Testis (tissue), 3 donors: ENCODE results near the gene OR6C65. TPM values are rescaled to one million over a fixed set of nuclear protein-coding genes. Genes with fewer than 3 reads are reported as not detected.
"Not testable (repeated sequence)": the region's sequence is repeated elsewhere in the genome, so short reads cannot be mapped to it uniquely, and the experiment has no call there.

Source experiments
- DNase-seq: peaks from one replicate; pipeline ENCODE4 v3.0.0-alpha.2; 2019
- H3K27ac ChIP-seq, 2 donors: fragments of 200-600 bp; sonication (generic); one replicate each; pipeline ENCODE4 v1.5.1; 2019
- H3K27me3 ChIP-seq: fragments of 200-600 bp; sonication (generic); one replicate; pipeline ENCODE4 v1.5.1; 2019
- H3K36me3 ChIP-seq: fragments of 200-600 bp; sonication (generic); one replicate; pipeline ENCODE4 v1.5.1; 2017; ENCODE audit warnings: low read depth; ENCODE audit errors: missing control alignments
- H3K4me1 ChIP-seq: fragments of 200-600 bp; sonication (generic); one replicate; pipeline ENCODE4 v1.5.1; 2019
- H3K4me3 ChIP-seq, 2 donors: fragments of 200-600 bp; sonication (generic); one replicate each; pipeline ENCODE4 v1.5.1; 2017 to 2019
- H3K9me3 ChIP-seq: fragments of 200-600 bp; sonication (generic); one replicate; pipeline ENCODE4 v1.5.1; 2017
- POLR2A ChIP-seq: fragments of 450-650 bp; IDR thresholded peaks from one replicate; pipeline ENCODE4 v1.6.1; 2017; ENCODE audit warnings: antibody characterized with exemption, mild to moderate bottlenecking, moderate library complexity
- WGBS, 2 donors: methylation state at CpG; one replicate each; pipeline ENCODE4 v1.1.5; 2018; 5-methylcytosine and 5-hydroxymethylcytosine counted together
- intact Hi-C: fragments of 100-400 bp; cut with DNase I; formaldehyde crosslinking; loops from one replicate; pipeline ENCODE4 v1.15.1; 2023; ENCODE audit warnings: low total_unique reads
- polyA plus RNA-seq: library from polyadenylated mRNA; stranded (reverse); fragments of 350-450 nt; fragmentation: Illumina TruSeq; extraction: RNeasy Lipid Tissue Mini Kit (QIAGEN cat#74804); gene quantifications from one replicate; pipeline ENCODE4 v1.2.3, GENCODE V29; 2014; ENCODE audit warnings: low read depth, low replicate concordance; ENCODE audit not compliant: insufficient read depth
- total RNA-seq, 2 donors: library from RNA; depleted of rRNA; stranded (reverse); fragments of >200 nt; gene quantifications; one replicate each; pipeline ENCODE4 v1.2.3, GENCODE V29; 2016
- TF ChIP-seq, protein P1 (sequence below), 3 experiments: fragments of 450-650 bp in 2 of 3; fragments of 200-600 bp in 1 of 3; sonication (generic) in 1 of 3; IDR thresholded peaks; one replicate each; pipeline ENCODE4 v1.5.1; 2016 to 2019; ENCODE audit warnings: antibody characterized with exemption in 3 of 3, mild to moderate bottlenecking in 2 of 3, moderate library complexity in 1 of 3

The OR6C65 gene
- total and polyA plus RNA-seq, 3 donors from 2014 or later: not detected

GRCh38 chr12:55385891-55386290, 14.4 kb upstream of the OR6C65 start:
- no peaks in the 10 kb centered on the region for H3K4me1 ChIP-seq
- no peaks in the 10 kb centered on the region for H3K36me3 ChIP-seq
- no peaks in the 10 kb centered on the region for H3K9me3 ChIP-seq
- no peak overlapping the region for H3K27ac ChIP-seq
- intact Hi-C loops: no loop called here
- DNase-seq: no peak
- H3K4me3 ChIP-seq: no peak overlapping the region
- H3K27me3 ChIP-seq: no peaks in the 10 kb centered on the region
- no peak for TF ChIP-seq POLR2A
- TF ChIP-seq, protein P1, sequence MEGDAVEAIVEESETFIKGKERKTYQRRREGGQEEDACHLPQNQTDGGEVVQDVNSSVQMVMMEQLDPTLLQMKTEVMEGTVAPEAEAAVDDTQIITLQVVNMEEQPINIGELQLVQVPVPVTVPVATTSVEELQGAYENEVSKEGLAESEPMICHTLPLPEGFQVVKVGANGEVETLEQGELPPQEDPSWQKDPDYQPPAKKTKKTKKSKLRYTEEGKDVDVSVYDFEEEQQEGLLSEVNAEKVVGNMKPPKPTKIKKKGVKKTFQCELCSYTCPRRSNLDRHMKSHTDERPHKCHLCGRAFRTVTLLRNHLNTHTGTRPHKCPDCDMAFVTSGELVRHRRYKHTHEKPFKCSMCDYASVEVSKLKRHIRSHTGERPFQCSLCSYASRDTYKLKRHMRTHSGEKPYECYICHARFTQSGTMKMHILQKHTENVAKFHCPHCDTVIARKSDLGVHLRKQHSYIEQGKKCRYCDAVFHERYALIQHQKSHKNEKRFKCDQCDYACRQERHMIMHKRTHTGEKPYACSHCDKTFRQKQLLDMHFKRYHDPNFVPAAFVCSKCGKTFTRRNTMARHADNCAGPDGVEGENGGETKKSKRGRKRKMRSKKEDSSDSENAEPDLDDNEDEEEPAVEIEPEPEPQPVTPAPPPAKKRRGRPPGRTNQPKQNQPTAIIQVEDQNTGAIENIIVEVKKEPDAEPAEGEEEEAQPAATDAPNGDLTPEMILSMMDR (IDR thresholded peaks at IDR 0.05): no peak

DNA sequence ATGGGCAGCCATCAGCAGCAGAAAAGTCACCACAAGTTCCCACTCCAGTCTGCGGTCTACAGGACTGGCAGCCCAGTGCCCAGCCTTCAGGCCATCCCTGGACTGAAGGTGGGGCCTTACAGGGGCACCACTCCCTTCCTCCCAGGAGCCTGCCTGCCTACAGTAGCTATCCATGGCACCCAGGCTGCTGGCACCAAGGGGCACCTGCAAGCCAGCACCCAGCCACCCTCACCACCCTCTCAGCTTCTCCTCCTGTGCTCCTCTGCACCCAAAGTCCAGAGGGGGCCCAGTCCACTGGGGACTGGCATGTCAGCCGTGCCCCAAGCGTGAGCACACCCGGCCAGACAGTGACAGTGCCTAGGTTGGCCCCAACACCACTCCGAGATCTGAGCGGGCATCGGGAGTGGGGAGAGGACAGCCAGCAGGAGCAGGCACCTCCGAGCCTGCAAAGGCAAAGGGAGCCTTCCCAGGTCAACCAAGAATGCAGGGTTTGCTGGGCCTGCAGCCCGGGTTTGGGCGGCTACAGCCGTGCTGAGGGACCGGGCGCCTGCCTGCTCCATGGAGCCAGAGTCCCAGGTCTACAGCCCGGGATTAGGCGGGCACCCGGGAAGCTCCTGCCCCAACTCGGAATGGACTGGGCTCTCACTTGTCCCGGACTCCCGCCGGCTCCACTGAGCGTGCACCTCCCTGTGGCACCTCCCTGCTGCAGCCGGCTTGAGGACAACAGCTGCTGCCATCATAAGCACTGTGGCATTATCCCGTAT, 8.1 kb upstream of the OR6C65 start:
- no peaks in the 10 kb centered on the region for H3K27me3 ChIP-seq
- intact Hi-C loops: no loop called here
- no peaks in the 10 kb centered on the region for H3K36me3 ChIP-seq
- WGBS, 2 donors: 66 to 81% methylated on average over 9 to 23 of the region's 23 CpGs
- no peak for TF ChIP-seq POLR2A
- TF ChIP-seq, protein P1 (IDR thresholded peaks at IDR 0.05): no peak
- H3K9me3 ChIP-seq: no peaks in the 10 kb centered on the region
- no peak overlapping the region for H3K4me3 ChIP-seq
- H3K4me1 ChIP-seq: no peaks in the 10 kb centered on the region
- H3K27ac ChIP-seq: no peak overlapping the region
- no peak for DNase-seq

DNA sequence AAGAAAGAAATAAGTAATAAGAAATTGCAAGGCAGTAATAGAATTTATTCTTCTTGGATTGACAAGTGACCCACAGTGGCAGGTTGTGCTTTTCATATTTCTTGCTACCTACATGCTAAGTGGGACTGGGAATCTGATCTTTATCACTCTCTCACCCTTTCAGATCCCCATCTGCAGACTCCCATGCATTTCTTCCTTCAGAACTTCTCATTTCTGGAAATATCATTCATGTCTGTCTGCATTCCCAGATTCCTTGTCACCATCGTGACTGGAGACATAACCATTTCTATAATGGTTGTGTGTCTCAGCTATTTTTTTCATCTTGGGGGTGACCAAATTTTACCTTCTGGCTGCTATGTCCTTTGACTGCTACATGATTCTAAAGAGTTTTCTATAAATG, 4.0 kb upstream of the OR6C65 start:
- intact Hi-C loops: no loop called here
- no peaks in the 10 kb centered on the region for H3K36me3 ChIP-seq
- WGBS, 2 donors: 83 to 100% methylated on average over 1 of the region's 1 CpG

GRCh38 chr12:55407866-55408265, 7.5 kb downstream of the OR6C65 start:
- no peaks in the 10 kb centered on the region for H3K27me3 ChIP-seq
- H3K27ac ChIP-seq: no peak overlapping the region
- no peaks in the 10 kb centered on the region for H3K36me3 ChIP-seq
- 90 to 91% methylated on average over 1 of the region's 1 CpG for WGBS, 2 donors
- no peak for TF ChIP-seq POLR2A
- TF ChIP-seq, protein P1 (IDR thresholded peaks at IDR 0.05): no peak
- H3K4me1 ChIP-seq: no peaks in the 10 kb centered on the region
- intact Hi-C loops: no loop called here
- DNase-seq: no peak
- no peaks in the 10 kb centered on the region for H3K9me3 ChIP-seq
- H3K4me3 ChIP-seq: no peak overlapping the region

More for the DNA sequence above, 4.0 kb upstream of the OR6C65 start:
- Histone ChIP-seq H3K27ac (no peak overlapping the region), H3K9me3 (no peaks in the 10 kb centered on the region), H3K27me3 (no peaks in the 10 kb centered on the region), H3K4me3 (no peak overlapping the region), H3K4me1 (no peaks in the 10 kb centered on the region)
- no peak for TF ChIP-seq POLR2A
- TF ChIP-seq, protein P1 (IDR thresholded peaks at IDR 0.05): no peak
- DNase-seq: no peak

GRCh38 chr12:55409133-55409532, 8.8 kb downstream of the OR6C65 start:
- H3K4me1 ChIP-seq, H3K4me3 ChIP-seq, intact Hi-C loops, H3K9me3 ChIP-seq, H3K36me3 ChIP-seq, H3K27ac ChIP-seq, H3K27me3 ChIP-seq, DNase-seq: not testable (repeated sequence)
- 86 to 100% methylated on average over 1 of the region's 1 CpG for WGBS, 2 donors

GRCh38 chr12:55412138-55412537, 11.8 kb downstream of the OR6C65 start:
- H3K27me3 ChIP-seq, H3K4me3 ChIP-seq, DNase-seq, H3K4me1 ChIP-seq, intact Hi-C loops, H3K36me3 ChIP-seq, H3K9me3 ChIP-seq, H3K27ac ChIP-seq: not testable (repeated sequence)
- 53 to 62% methylated on average over 13 to 15 of the region's 15 CpGs for WGBS, 2 donors

- intact Hi-C loops, H3K27ac ChIP-seq, H3K4me3 ChIP-seq, H3K9me3 ChIP-seq, H3K36me3 ChIP-seq, DNase-seq, H3K27me3 ChIP-seq, H3K4me1 ChIP-seq: not testable (repeated sequence)
- 90% methylated on average over 5 of the region's 6 CpGs; no CpG with 5 or more reads in 1 of the 2 donors for WGBS, 2 donors
Observed at GRCh38 chr12:55413498-55414388, 13.4 kb downstream of the OR6C65 start.

- H3K36me3 ChIP-seq, H3K27me3 ChIP-seq, H3K4me3 ChIP-seq, H3K4me1 ChIP-seq, H3K9me3 ChIP-seq, H3K27ac ChIP-seq, intact Hi-C loops, DNase-seq: not testable (repeated sequence)
- WGBS, 2 donors: 13 to 39% methylated on average over 3 to 11 of the region's 11 CpGs
Observed at GRCh38 chr12:55414396-55414823, 14.1 kb downstream of the OR6C65 start.
